ENCODE results near the gene MAST2.

Gene MAST2

DNA sequence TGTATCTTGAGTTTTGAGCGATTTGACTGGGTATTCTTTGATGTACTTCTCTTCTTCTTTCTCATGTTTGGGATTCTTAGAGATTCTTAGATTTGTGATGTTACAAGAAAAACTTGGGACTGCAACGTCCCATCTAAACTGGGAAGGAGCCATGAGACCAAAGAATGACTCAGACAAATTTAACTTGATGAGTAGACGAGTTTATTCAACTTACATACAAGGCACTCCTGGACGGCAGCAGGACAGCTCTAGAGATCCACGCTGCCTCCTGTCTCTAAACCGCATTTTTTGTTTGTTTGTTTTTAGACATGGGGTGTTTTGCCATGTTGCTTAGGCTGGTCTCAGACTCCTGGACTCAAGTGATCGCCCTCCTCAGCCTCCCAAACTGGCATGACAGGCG, 191.9 kb downstream of the MAST2 start:
- H3K4me2 ChIP-seq: no peak overlapping the region
- peaks cover 0 to 11% (median 6%) of the 10 kb centered on the region in 11 experiments; a peak in 12 of 22 replicates for H3K9me3 ChIP-seq (replicated peaks in 1 of 11)
- H3K36me3 ChIP-seq: peaks cover 9 to 30% (median 18%) of the 10 kb centered on the region in 11 experiments; a peak in 18 of 22 replicates
- no peaks in the 10 kb centered on the region for H3K27me3 ChIP-seq
- H4K20me1 ChIP-seq: no peaks in the 10 kb centered on the region
- H3K4me3 ChIP-seq: no peak overlapping the region
- H3K27ac ChIP-seq: no peak overlapping the region
- no peak for TF ChIP-seq Cebpa-rat (IDR thresholded peaks at IDR 0.05)
- H3K9ac ChIP-seq: no peak overlapping the region
- peaks cover 0 to 5% (median 0%) of the 10 kb centered on the region in 10 experiments; a peak in 7 of 20 replicates for H3K4me1 ChIP-seq

DNA sequence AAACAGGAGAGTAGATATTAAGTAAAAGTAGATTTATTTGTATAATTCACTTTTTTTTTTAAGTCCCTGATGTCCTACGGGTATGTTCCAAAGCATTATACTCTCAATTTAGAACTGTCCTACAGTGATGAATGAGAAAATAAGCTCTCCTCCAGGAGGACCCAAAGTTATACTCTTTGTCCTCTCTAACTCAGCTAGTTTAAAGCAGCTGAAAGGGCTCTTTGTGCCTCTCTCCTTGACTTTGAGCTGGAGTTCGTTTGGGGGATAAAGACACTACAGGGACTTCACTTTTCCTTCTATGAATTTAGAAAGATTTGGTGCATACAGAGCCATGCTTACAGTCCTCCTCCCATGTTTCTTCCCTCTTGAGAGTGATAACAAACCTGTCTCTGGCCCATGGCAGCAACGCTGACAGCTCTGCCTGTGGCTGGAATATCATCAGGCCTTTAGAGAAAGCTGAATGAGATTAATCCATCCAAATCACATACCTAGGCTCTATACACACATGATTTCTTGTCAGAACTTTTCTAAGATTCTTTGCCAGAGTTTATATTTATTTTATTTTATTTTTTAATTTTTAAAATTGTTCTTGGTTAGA, 194.7 kb downstream of the MAST2 start:
- peaks cover 7 to 54% (median 28%) of the 10 kb centered on the region in 11 experiments; a peak in 19 of 22 replicates for H3K36me3 ChIP-seq
- no peak overlapping the region for H3K4me3 ChIP-seq
- no peaks in the 10 kb centered on the region for H3K27me3 ChIP-seq
- no peaks in the 10 kb centered on the region for H4K20me1 ChIP-seq
- no peak overlapping the region for H3K4me2 ChIP-seq
- no peak overlapping the region for H3K27ac ChIP-seq
- no peaks in the 10 kb centered on the region; a peak in 2 of 22 replicates for H3K9me3 ChIP-seq (replicated peaks in 1 of 11)
- peaks cover 0 to 14% (median 0%) of the 10 kb centered on the region in 10 experiments; a peak in 3 of 20 replicates for H3K4me1 ChIP-seq
- TF ChIP-seq Cebpa-rat (IDR thresholded peaks at IDR 0.05): no peak
- no peak overlapping the region for H3K9ac ChIP-seq

DNA sequence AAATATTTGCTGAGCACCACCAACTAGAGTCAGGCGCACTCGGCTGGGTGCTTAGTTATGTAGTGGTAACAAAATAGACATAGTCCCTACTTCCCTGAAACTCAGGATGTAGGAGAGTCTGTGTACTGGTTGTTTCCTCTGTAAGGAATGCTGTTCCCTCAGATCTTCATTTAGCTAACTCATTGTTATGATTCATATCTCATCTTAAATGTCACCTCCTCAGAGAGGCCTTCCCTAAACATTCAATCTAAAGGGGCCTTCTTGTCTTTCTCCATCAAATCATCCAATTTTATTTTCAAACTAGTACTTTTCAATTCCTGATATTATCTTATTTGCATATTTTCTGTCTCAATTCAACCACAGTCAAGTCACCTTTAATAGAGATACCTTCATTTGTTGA, 196.1 kb downstream of the MAST2 start:
- Histone ChIP-seq H3K9ac (no peak overlapping the region), H3K4me2 (no peak overlapping the region), H3K36me3 (peaks cover 10 to 66% (median 29%) of the 10 kb centered on the region in 11 experiments; a peak in 19 of 22 replicates), H3K4me3 (no peak overlapping the region), H3K9me3 (replicated peaks in 1 of 11) (no peaks in the 10 kb centered on the region; a peak in 1 of 22 replicates), H4K20me1 (no peaks in the 10 kb centered on the region), H3K27me3 (no peaks in the 10 kb centered on the region), H3K4me1 (peaks cover 0 to 14% (median 0%) of the 10 kb centered on the region in 10 experiments; a peak in 3 of 20 replicates), H3K27ac (no peak overlapping the region)
- no peak for TF ChIP-seq Cebpa-rat (IDR thresholded peaks at IDR 0.05)

DNA sequence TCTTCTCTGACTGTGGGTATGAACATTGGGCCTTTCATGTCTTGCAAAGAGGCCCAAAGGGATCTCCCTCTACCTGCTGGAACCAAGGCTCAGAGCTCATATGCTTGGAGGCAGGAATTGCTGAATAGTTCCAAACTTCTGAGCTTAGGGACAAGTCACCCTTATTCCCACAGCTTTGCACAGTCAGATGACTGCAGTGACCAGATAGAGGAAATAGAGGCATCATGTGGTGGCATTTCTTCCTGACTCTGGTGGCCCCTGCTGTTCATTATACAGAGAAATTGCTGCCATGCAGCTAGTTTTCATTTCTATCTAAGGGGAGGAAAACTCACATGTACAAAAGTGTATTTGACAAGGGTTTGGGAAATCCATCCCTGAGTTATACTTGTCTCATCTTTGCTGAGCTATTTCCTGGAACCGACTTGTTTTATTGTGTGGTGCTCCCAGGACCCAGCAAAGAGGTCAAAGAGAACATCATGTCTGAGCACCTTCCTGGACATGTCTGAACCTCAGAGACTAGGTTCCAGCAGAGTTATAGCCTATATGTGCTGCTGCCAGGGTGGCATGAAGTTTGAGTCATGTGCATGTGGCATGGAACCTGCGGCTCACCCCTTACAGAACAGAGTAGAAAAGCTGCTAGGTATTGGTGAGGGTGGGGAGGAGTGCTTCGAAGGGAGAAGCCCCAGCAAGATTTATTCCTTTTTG, 197.8 kb downstream of the MAST2 start:
- Histone ChIP-seq H3K4me1 (peaks cover 0 to 14% (median 0%) of the 10 kb centered on the region in 10 experiments; a peak in 3 of 20 replicates), H3K27me3 (no peaks in the 10 kb centered on the region), H4K20me1 (no peaks in the 10 kb centered on the region), H3K9ac (no peak overlapping the region), H3K4me3 (no peak overlapping the region), H3K36me3 (peaks cover 20 to 83% (median 43%) of the 10 kb centered on the region in 11 experiments), H3K9me3 (replicated peaks in 1 of 11) (no peaks in the 10 kb centered on the region), H3K27ac (no peak overlapping the region), H3K4me2 (peak overlapping the region in 2 of 11 experiments; percentile 24 to 45; a peak in 3 of 22 replicates)
- TF ChIP-seq Cebpa-rat (IDR thresholded peaks at IDR 0.05): no peak

DNA sequence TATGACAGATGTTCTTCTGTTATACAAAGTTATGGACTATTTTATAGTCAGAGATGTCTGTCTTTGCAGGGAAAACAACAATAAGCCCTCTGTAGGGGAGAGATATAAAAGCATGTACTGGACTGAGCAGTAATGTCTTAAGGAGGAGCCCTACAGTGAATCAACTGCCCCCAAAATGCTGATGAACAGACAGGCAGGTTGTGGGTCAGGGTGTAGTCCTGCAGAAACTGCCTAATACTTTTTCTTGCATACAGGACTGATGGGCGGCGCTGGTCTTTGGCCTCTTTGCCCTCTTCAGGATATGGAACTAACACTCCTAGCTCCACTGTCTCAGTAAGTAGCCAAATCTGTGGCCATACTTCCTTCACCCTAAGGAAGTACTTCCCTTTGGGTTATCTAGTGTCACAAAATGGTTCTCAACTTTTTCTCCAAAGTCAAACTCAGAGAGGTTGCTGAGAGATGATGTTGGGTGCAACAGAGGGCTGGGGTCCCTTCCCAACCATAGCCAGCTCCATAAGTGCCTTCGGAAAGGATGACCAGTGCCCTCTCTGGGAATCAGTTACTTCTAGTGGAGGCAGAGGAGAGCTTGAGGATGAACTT, 199.2 kb downstream of the MAST2 start:
- Histone ChIP-seq H3K27ac (no peak overlapping the region), H4K20me1 (no peaks in the 10 kb centered on the region), H3K4me1 (peaks cover 0 to 14% (median 0%) of the 10 kb centered on the region in 10 experiments; a peak in 3 of 20 replicates), H3K9ac (no peak overlapping the region), H3K4me3 (no peak overlapping the region), H3K27me3 (no peaks in the 10 kb centered on the region), H3K4me2 (no peak overlapping the region), H3K36me3 (peaks cover 34 to 96% (median 57%) of the 10 kb centered on the region in 11 experiments), H3K9me3 (replicated peaks in 1 of 11) (no peaks in the 10 kb centered on the region)
- TF ChIP-seq Cebpa-rat (IDR thresholded peaks at IDR 0.05): no peak

DNA sequence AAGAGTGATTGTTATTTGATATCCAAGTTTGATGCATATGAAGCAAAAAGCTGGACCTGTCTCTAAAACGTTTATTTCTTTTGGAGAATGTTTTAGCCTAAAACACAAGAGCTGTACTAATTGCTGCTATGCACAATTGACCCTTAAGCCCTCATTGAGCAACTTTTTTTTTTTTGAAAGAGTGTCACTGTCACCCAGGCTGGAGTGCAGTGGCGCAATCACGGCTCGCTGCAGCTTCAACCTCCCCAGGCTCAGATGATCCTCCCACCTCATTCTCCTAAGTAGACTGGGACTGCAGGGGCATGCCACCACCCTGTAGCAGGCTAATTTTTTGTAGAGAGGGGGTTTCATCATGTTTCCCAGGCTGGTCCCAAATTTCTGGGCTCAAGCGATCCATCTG, 199.9 kb downstream of the MAST2 start:
- no peak for TF ChIP-seq Cebpa-rat (IDR thresholded peaks at IDR 0.05)

DNA sequence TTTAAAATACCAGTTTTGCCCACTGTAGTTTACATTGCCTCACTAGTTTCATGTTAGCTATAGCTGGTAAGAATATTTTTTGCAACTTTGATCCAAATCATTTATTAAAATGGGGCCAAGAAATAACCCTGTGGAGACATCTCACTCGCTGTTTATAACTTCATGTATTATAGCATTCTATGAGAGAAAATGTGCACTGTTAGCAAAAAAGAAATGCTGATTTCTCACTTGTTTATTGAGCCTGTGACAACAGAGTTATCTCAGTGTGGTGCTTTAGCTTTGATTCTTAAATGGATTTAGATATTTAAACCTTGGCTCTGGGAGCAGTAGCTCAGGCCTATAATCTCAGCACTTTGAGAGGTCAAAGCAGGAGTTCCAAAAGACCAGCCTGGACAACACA, 201.1 kb downstream of the MAST2 start:
- Histone ChIP-seq H3K4me1 (peaks cover 0 to 14% (median 0%) of the 10 kb centered on the region in 10 experiments; a peak in 3 of 20 replicates), H3K36me3 (peaks cover 46 to 96% (median 69%) of the 10 kb centered on the region in 11 experiments), H3K27ac (no peak overlapping the region), H3K4me2 (no peak overlapping the region), H4K20me1 (no peaks in the 10 kb centered on the region), H3K27me3 (no peaks in the 10 kb centered on the region), H3K9ac (no peak overlapping the region), H3K4me3 (no peak overlapping the region), H3K9me3 (replicated peaks in 1 of 11) (no peaks in the 10 kb centered on the region)
- no peak for TF ChIP-seq Cebpa-rat (IDR thresholded peaks at IDR 0.05)

More for the DNA sequence above, 199.9 kb downstream of the MAST2 start:
- Histone ChIP-seq H3K4me2 (no peak overlapping the region), H3K36me3 (peaks cover 40 to 96% (median 64%) of the 10 kb centered on the region in 11 experiments), H3K9me3 (replicated peaks in 1 of 11) (no peaks in the 10 kb centered on the region), H4K20me1 (no peaks in the 10 kb centered on the region), H3K4me3 (no peak overlapping the region), H3K27ac (no peak overlapping the region), H3K4me1 (peaks cover 0 to 14% (median 0%) of the 10 kb centered on the region in 10 experiments; a peak in 3 of 20 replicates), H3K27me3 (no peaks in the 10 kb centered on the region), H3K9ac (no peak overlapping the region)

DNA sequence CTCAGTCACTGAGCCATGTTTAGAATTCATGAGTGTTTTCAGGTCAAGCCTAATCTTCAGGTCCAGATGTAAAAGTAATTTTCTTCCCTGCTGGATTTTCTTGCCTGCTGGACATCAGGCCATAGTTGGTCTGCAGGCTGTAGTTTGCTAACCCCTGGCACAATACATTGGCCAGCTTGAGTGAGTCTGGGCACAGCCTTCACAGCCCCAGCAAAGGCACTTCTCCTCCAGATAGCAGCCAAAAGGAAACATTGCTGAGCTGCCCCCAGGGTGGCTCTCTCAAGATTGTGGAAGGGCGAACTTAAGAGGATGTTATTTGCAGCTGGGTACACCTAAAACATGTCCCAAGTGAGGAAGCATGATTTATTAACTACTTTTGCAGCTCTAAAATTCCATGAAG, 202.2 kb downstream of the MAST2 start:
- no peak overlapping the region for H3K27ac ChIP-seq
- no peaks in the 10 kb centered on the region for H4K20me1 ChIP-seq
- no peaks in the 10 kb centered on the region for H3K27me3 ChIP-seq
- H3K4me2 ChIP-seq: no peak overlapping the region
- no peak overlapping the region for H3K4me3 ChIP-seq
- H3K36me3 ChIP-seq: peaks cover 57 to 96% (median 69%) of the 10 kb centered on the region in 11 experiments
- no peaks in the 10 kb centered on the region for H3K9me3 ChIP-seq (replicated peaks in 1 of 11)
- TF ChIP-seq Cebpa-rat (IDR thresholded peaks at IDR 0.05): no peak
- H3K4me1 ChIP-seq: peaks cover 0 to 13% (median 0%) of the 10 kb centered on the region in 10 experiments; a peak in 3 of 20 replicates
- H3K9ac ChIP-seq: no peak overlapping the region

DNA sequence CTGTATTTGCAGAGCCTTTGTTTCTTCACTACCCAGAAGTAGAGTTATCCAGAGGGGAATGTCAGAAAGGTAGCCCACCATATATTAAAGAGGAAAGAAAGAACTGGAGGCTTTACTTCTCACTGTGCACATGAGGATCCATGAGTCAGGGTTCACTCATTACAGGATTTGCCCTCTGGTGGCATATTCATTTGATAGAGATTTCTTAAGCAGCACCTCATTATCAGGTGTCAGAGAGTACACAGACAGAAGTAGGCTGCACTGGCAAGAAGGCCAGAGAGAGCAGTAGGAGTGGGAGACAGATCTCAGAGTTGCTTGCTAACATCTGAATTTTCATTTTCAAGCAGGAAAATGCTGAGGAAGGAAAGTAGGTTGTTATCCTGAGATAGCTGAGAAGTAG, 205.2 kb downstream of the MAST2 start:
- H3K4me3 ChIP-seq: no peak overlapping the region
- no peak for TF ChIP-seq Cebpa-rat (IDR thresholded peaks at IDR 0.05)
- no peak overlapping the region for H3K27ac ChIP-seq
- H3K4me2 ChIP-seq: no peak overlapping the region
- H3K27me3 ChIP-seq: no peaks in the 10 kb centered on the region
- H4K20me1 ChIP-seq: no peaks in the 10 kb centered on the region
- no peaks in the 10 kb centered on the region for H3K4me1 ChIP-seq
- no peak overlapping the region for H3K9ac ChIP-seq
- no peaks in the 10 kb centered on the region; a peak in 1 of 22 replicates for H3K9me3 ChIP-seq (replicated peaks in 1 of 11)
- peaks cover 74 to 97% (median 87%) of the 10 kb centered on the region in 11 experiments for H3K36me3 ChIP-seq

Data from BLaER1 treated with 17β-estradiol and CSF1 and Interleukin-3, amounts not matched to agents 10 nM and 100 nM (cell line).